Neutrophil (primary cell): ENCODE data around the gene GRAMD4.

Experiments used
- H3K27ac ChIP-seq: fragments of 200-600 bp; sonication (generic); 2 replicates; pipeline ENCODE4 v1.5.1; 2016; ENCODE audit warnings: mild to moderate bottlenecking, moderate library complexity
- H3K27me3 ChIP-seq: fragments of 200-600 bp; sonication (generic); 2 replicates; pipeline ENCODE4 v1.6.0; 2016; ENCODE audit warnings: mild to moderate bottlenecking
- H3K36me3 ChIP-seq: fragments of 200-600 bp; sonication (generic); 2 replicates; pipeline ENCODE4 v1.5.1; 2017
- H3K4me1 ChIP-seq, 2 experiments: fragments of 200-600 bp in 1 of 2; sonication (generic) in 1 of 2; 1 replicate in 1 of 2; 2 replicates in 1 of 2; pipeline versions ENCODE4 v1.5.1 to v1.6.1; 2013 to 2016; ENCODE audit warnings: low read depth in 1 of 2, low read length in 1 of 2, mild to moderate bottlenecking in 1 of 2, moderate library complexity in 1 of 2; ENCODE audit not compliant: control insufficient read depth in 1 of 2, insufficient read depth in 1 of 2
- H3K4me3 ChIP-seq, 2 experiments: fragments of 200-600 bp in 1 of 2; sonication (generic) in 1 of 2; 1 replicate in 1 of 2; 2 replicates in 1 of 2; pipeline ENCODE4 v1.5.1; 2013 to 2016; ENCODE audit warnings: low read depth in 1 of 2, low read length in 1 of 2, mild to moderate bottlenecking in 1 of 2, moderate library complexity in 1 of 2
- H3K9me3 ChIP-seq: fragments of 200-600 bp; sonication (generic); 2 replicates; pipeline ENCODE4 v1.5.1; 2016
- CTCF ChIP-seq: fragments of 200-600 bp; sonication (generic); IDR thresholded peaks from 2 replicates; pipeline ENCODE4 v1.5.1; 2016; ENCODE audit warnings: antibody characterized with exemption

The GRAMD4 gene

GRCh38 chr22:46578251-46578823 is 41.8 kb upstream of the GRAMD4 start:
- Histone ChIP-seq H3K27me3 (peaks cover 7% of the 10 kb centered on the region), H3K9me3 (no peaks in the 10 kb centered on the region), H3K4me1 (peaks cover 54 to 59% of the 10 kb centered on the region in 2 experiments), H3K4me3 (peak overlapping the region; percentile 56 to 62), H3K36me3 (no peaks in the 10 kb centered on the region), H3K27ac (peak overlapping the region; percentile 44)
- no peak for TF ChIP-seq CTCF

GRCh38 chr22:46578824-46579561 is 41.2 kb upstream of the GRAMD4 start:
- Histone ChIP-seq H3K4me1 (peaks cover 51 to 55% of the 10 kb centered on the region in 2 experiments), H3K27ac (peak overlapping the region; percentile 10), H3K36me3 (no peaks in the 10 kb centered on the region), H3K27me3 (peaks cover 7% of the 10 kb centered on the region), H3K9me3 (no peaks in the 10 kb centered on the region), H3K4me3 (no peak overlapping the region)
- no peak for TF ChIP-seq CTCF

GRCh38 chr22:46579751-46580449 is 40.3 kb upstream of the GRAMD4 start:
- Histone ChIP-seq H3K9me3 (no peaks in the 10 kb centered on the region), H3K4me1 (peaks cover 46 to 49% of the 10 kb centered on the region in 2 experiments), H3K36me3 (no peaks in the 10 kb centered on the region), H3K27ac (no peak overlapping the region), H3K27me3 (peaks cover 7% of the 10 kb centered on the region), H3K4me3 (no peak overlapping the region)
- no peak for TF ChIP-seq CTCF

- Histone ChIP-seq H3K9me3 (no peaks in the 10 kb centered on the region), H3K36me3 (no peaks in the 10 kb centered on the region), H3K27me3 (no peaks in the 10 kb centered on the region), H3K27ac (no peak overlapping the region), H3K4me3 (no peak overlapping the region), H3K4me1 (peaks cover 42 to 44% of the 10 kb centered on the region in 2 experiments)
- TF ChIP-seq CTCF = no peak
Observed at GRCh38 chr22:46580940-46581537, 39.1 kb upstream of the GRAMD4 start.

- H3K36me3 ChIP-seq = no peaks in the 10 kb centered on the region
- peaks cover 36 to 39% of the 10 kb centered on the region in 2 experiments for H3K4me1 ChIP-seq
- no peak for TF ChIP-seq CTCF
- no peaks in the 10 kb centered on the region for H3K27me3 ChIP-seq
- H3K9me3 ChIP-seq = no peaks in the 10 kb centered on the region
- no peak overlapping the region for H3K27ac ChIP-seq
- no peak overlapping the region for H3K4me3 ChIP-seq
Observed at GRCh38 chr22:46581538-46582244, 38.5 kb upstream of the GRAMD4 start.
